Measurements from ENCODE around the gene RASA1. TPM values are rescaled to one million over a fixed set of nuclear protein-coding genes. Genes with fewer than 3 reads are reported as not detected.
A peak's percentile ranks its signal among the peaks of the same experiment; 100 is the strongest.

RASA1 gene
- total RNA-seq (2014; rRNA removed; shearing (Covaris generic)) = 23.3 and 32.0 TPM in 2 replicates

DNA sequence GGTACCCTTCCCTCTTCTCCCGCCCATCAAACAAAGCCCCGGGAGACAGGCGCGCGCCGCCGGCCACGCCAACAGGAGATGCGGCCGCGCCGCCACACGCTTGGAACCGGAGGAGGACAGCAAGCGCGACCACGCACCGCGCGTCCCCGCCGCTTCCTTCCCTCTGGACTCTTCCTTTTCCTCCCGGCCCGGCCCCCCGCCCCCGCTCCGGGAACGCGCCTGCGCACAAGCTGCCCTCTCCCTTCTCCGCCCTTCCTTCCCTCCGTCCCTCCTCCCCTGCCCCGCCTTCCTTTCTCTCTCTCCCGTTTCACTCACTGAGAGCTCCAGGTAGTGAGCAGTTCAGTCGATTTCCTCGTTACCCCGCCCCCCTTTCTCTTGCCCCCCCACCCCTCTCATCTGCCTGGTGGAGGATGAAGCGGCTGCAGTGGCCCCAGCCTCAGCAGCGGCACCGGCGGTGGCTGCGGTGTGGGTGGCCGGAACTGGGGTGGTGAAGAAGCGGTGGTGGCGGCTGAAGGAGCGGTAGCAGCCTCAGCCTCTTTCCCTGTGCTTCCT lies at the start of gene RASA1:
RASA1 (plus strand) TSS at position 310 of the 552 bp plus-strand sequence. CDS start 569 bp downstream, outside the sequence.
- Histone ChIP-seq H3K27me3 (ENCODE audit: control insufficient read depth, insufficient read depth, low read length) (peaks cover 9% of the 10 kb centered on the region; the same call in 1 of the 2 replicates), H3K4me3 (ENCODE audit: insufficient read depth, low read depth, low read length) (peak within 1 kb of the TSS; percentile 93), H3K36me3 (replicated peaks; ENCODE audit: control insufficient read depth, insufficient read depth, low read length) (no peaks in the 10 kb centered on the region)
- DNase-seq = peak; percentile 94

DNA sequence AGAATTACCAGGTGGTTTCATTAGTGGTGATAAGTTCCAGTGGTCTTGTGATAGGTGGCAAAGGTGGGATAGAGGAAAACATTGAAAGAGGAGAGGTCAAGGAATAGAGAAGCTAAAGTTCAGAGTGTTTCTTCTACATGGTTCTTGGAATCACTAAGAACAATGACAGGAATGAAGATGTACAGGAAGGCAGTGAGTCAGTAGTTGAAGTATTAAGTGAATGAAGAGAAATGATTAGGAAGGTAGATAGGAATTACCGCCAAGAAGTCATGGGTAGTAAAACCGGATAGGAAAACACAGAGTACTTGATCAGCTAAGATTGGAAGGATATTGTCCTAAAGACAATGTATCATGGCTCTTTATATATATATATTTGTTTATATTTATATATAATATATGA lies 37.9 kb upstream of the RASA1 start:
- Histone ChIP-seq H3K36me3 (replicated peaks; ENCODE audit: control insufficient read depth, insufficient read depth, low read length) (no peaks in the 10 kb centered on the region), H3K4me3 (ENCODE audit: insufficient read depth, low read depth, low read length) (no peak overlapping the region), H3K27me3 (ENCODE audit: control insufficient read depth, insufficient read depth, low read length) (no peaks in the 10 kb centered on the region)
- no peak for DNase-seq

DNA sequence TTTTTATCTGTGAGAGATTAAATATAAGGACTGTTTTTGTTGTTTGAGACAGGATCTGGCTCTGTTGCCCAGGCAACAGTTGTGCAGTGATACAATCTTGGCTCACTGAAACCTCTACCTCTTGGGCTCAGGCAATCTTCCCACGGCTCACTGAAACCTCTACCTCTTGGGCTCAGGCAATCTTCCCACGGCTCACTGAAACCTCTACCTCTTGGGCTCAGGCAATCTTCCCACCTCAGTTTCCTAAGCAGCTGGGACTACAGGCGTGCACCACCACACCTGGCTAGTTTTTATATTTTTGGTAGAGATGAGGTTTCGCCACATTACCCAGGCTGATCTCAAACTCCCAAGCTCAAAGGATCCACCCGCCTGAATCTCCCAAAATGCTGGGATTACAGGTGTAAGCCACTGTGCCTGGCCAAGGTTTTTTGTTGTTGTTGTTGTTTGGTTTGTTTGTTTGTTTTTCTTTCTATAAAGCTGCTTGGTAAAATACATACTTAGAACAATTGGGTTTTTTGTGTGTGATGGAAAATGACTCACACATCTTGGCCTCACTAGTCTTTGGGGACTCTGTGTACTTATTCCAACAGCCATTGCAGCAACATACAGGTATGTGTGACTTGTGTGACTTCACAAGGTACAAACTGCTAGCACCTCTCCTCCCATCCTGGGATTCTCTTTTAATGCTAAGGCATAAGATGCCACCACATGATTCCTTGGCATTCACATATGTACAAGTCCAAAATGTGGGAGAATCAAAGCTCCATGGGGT lies 36.5 kb upstream of the RASA1 start:
- DNase-seq = no peak
- no peaks in the 10 kb centered on the region for H3K27me3 ChIP-seq (ENCODE audit: control insufficient read depth, insufficient read depth, low read length)
- H3K36me3 ChIP-seq (replicated peaks; ENCODE audit: control insufficient read depth, insufficient read depth, low read length) = no peaks in the 10 kb centered on the region
- no peak overlapping the region for H3K4me3 ChIP-seq (ENCODE audit: insufficient read depth, low read depth, low read length)

DNA sequence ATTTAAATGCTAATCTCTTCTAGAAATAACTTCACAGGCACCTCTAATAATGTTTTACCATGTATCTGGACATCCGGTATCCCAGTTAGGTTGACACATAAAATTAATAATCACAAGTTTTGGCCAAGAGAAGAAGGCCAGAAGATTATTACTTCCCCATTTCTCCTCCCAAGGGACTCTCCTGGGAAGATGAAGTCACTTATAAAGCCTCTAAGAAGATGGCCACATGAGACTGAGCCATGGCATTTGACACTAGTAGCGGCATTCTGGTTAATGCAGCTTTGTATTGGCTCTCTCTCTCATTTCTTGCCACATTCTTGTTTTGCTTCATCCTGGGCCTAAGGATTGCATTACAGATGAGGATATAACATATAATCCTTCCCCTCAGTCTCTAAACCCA lies 34.5 kb upstream of the RASA1 start:
- H3K4me3 ChIP-seq (ENCODE audit: insufficient read depth, low read depth, low read length) = no peak overlapping the region
- DNase-seq = no peak
- no peaks in the 10 kb centered on the region for H3K27me3 ChIP-seq (ENCODE audit: control insufficient read depth, insufficient read depth, low read length)
- no peaks in the 10 kb centered on the region for H3K36me3 ChIP-seq (replicated peaks; ENCODE audit: control insufficient read depth, insufficient read depth, low read length)

DNA sequence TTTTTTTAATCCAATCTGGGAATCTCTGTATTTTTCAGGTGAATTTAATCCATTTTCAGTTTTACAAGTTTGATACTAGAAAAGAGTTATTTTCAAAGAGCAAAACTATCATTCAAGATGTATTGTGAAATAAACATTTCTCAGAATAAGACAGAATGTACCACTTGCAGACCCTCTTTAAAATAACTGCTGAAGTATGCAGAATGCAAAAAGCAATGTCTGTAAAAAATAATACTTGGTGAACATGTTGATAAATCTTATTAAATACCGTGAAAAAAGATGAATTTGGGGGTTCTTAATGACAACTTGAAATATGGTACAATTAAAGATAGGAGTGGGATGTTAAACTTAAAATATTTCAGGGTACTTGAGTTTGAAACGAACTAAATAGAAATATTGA lies 26.1 kb upstream of the RASA1 start:
- H3K27me3 ChIP-seq (ENCODE audit: control insufficient read depth, insufficient read depth, low read length) = no peaks in the 10 kb centered on the region
- DNase-seq = no peak
- no peaks in the 10 kb centered on the region for H3K36me3 ChIP-seq (replicated peaks; ENCODE audit: control insufficient read depth, insufficient read depth, low read length)
- no peak overlapping the region for H3K4me3 ChIP-seq (ENCODE audit: insufficient read depth, low read depth, low read length)

DNA sequence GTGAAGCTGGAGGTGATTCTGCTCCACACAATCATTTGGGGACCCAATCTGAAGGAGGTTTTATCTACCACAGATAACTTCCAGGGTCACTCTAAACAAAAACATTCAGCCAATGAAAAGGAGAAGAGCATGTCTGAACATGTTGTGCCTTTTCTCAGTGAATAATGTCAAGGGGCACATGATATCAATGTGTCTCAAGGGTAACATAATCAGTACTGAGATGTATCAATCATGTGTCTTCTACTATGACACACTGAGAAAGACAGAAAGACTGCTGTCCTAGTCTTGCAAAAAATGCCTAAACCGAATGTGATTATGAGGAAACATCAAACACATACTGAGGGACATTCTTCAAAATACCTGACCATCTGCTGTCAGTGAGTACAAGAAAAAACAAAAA lies 25.4 kb upstream of the RASA1 start:
- DNase-seq = no peak
- no peaks in the 10 kb centered on the region for H3K36me3 ChIP-seq (replicated peaks; ENCODE audit: control insufficient read depth, insufficient read depth, low read length)
- H3K4me3 ChIP-seq (ENCODE audit: insufficient read depth, low read depth, low read length) = no peak overlapping the region
- H3K27me3 ChIP-seq (ENCODE audit: control insufficient read depth, insufficient read depth, low read length) = no peaks in the 10 kb centered on the region

DNA sequence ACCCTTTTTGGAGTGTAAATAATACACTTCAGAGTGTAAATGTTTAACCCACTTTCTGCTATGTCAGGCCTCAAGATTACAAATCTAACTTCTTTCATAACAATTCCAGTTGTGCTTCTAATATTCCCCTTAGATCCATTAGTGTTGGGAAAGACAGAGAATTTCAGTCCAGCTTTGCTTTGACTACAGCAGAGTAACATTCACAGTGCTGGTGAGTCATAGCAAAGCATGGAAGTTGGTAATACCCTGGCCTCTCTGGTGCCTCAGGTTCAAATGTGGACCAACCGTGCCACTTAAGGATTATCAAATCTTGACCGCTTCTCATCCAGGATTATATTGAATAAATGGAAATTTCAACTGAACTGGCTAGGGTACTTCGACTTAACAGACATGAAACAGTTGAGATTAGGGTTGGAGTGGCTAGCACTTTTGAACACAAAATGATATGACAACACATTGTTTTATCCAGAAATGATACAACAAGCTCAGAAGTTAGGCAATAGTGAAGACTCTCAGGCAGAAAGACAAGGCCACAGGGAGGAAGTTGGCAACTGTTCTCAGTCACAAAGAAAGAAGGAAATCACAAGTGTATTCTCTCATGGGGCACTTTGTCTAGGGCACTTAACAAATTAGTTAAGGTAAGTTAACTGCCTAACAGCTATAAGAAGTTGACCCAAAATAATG lies 24.4 kb upstream of the RASA1 start:
- H3K27me3 ChIP-seq (ENCODE audit: control insufficient read depth, insufficient read depth, low read length) = no peaks in the 10 kb centered on the region
- DNase-seq = no peak
- no peak overlapping the region for H3K4me3 ChIP-seq (ENCODE audit: insufficient read depth, low read depth, low read length)
- H3K36me3 ChIP-seq (replicated peaks; ENCODE audit: control insufficient read depth, insufficient read depth, low read length) = no peaks in the 10 kb centered on the region

DNA sequence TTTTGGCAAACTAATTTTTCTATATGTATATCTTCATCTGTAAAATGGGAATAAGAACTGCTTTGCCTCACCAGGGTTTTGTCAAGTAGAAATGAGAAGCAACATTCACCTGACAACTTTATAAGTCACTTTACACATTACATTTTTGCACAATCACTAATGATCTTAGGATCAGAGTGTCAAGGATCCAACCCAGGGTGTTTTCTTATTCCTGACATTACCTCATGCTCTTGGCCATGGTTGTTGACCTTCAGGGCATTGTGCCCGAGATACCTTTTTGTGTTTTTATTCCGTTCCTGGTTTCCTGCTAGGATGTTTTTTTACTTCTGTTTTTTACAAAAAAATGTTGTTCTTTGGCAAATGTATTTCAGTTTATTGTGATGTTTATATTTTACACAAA lies 22.2 kb upstream of the RASA1 start:
- Histone ChIP-seq H3K36me3 (replicated peaks; ENCODE audit: control insufficient read depth, insufficient read depth, low read length) (no peaks in the 10 kb centered on the region), H3K4me3 (ENCODE audit: insufficient read depth, low read depth, low read length) (no peak overlapping the region), H3K27me3 (ENCODE audit: control insufficient read depth, insufficient read depth, low read length) (no peaks in the 10 kb centered on the region)
- DNase-seq = no peak

DNA sequence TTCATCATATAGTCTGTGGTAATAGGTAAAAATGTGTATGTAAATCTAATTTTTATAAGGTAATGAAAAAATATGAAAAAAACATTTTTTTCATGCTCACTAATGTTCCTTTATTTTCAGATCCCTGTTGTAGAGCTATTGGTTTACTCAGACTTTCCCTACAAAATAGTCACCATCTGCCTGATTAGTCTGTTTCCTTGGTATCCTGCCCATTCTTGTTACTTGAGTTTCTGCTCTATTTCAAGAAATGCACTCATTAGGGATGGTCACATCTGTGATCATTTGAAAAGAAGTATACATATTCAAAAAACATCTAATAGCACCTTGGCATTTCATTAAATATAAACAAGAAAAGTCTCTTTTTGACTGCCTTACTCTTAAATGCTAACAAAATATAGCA lies 21.6 kb upstream of the RASA1 start:
- Histone ChIP-seq H3K27me3 (ENCODE audit: control insufficient read depth, insufficient read depth, low read length) (no peaks in the 10 kb centered on the region), H3K36me3 (replicated peaks; ENCODE audit: control insufficient read depth, insufficient read depth, low read length) (no peaks in the 10 kb centered on the region), H3K4me3 (ENCODE audit: insufficient read depth, low read depth, low read length) (no peak overlapping the region)
- DNase-seq = no peak

DNA sequence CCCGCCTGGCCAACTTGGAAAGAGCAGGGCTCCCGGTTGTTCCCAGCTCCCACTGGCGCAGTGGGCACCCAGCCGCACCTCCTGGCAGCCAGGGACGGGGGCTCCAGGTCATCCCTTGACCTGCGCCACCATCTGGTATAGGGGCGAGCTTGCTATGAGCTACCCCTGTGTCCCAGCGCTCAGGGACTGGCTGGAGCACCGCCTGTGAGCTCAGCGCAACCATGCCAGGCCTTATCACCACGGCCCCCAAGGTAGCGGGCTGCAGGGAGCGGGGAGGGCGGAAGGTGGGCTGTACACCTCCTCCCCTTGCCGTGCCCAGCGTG lies 15.4 kb upstream of the RASA1 start:
- H3K36me3 ChIP-seq (replicated peaks; ENCODE audit: control insufficient read depth, insufficient read depth, low read length) = no peaks in the 10 kb centered on the region
- no peaks in the 10 kb centered on the region for H3K27me3 ChIP-seq (ENCODE audit: control insufficient read depth, insufficient read depth, low read length)
- DNase-seq = peak; percentile 18
- H3K4me3 ChIP-seq (ENCODE audit: insufficient read depth, low read depth, low read length) = no peak overlapping the region

DNA sequence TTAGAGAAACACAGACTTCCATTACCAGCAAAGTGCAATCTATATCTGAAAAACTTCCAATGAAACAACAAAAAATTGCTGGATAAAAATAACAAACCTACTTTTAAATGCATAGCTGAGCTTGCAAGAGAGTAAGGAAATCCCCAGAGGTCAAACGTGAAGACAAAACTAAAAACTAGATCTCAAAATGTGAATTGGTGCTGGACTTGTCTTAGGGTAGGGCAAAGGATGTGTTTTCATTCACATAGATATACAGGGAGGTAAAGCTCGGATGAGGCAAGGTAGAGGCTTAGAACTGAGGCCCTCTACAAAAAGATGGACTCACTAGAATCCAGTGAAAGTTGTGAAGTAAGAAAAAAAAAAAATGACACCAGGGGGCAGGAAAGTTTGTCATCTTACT lies 13.6 kb upstream of the RASA1 start:
- DNase-seq = no peak
- no peak overlapping the region for H3K4me3 ChIP-seq (ENCODE audit: insufficient read depth, low read depth, low read length)

DNA sequence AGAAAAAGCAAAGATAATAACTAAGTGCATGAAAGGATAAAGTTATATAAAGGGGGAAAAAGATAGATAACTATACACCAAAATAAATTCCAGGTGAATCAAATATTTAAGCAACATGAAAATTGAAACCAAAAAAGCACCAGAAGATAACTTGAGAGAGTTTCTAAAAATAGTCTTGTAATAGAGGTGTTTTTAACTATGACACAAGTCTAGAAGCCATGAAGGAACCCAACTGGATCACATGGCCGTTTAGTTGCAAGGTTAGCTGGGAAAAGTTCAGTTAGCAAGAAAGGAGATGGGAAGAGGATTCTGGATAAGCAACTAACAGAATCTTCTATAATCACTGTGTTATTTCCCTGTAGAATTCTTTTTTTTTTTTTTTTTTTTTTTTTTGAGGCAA lies 9.2 kb upstream of the RASA1 start:
- no peak for DNase-seq
- peaks cover 10% of the 10 kb centered on the region; the same call in 1 of the 2 replicates for H3K27me3 ChIP-seq (ENCODE audit: control insufficient read depth, insufficient read depth, low read length)
- no peak overlapping the region for H3K4me3 ChIP-seq (ENCODE audit: insufficient read depth, low read depth, low read length)
- H3K36me3 ChIP-seq (replicated peaks; ENCODE audit: control insufficient read depth, insufficient read depth, low read length) = no peaks in the 10 kb centered on the region

More for the DNA sequence above, 13.6 kb upstream of the RASA1 start:
- Histone ChIP-seq H3K36me3 (replicated peaks; ENCODE audit: control insufficient read depth, insufficient read depth, low read length) (no peaks in the 10 kb centered on the region), H3K27me3 (ENCODE audit: control insufficient read depth, insufficient read depth, low read length) (no peaks in the 10 kb centered on the region)

DNA sequence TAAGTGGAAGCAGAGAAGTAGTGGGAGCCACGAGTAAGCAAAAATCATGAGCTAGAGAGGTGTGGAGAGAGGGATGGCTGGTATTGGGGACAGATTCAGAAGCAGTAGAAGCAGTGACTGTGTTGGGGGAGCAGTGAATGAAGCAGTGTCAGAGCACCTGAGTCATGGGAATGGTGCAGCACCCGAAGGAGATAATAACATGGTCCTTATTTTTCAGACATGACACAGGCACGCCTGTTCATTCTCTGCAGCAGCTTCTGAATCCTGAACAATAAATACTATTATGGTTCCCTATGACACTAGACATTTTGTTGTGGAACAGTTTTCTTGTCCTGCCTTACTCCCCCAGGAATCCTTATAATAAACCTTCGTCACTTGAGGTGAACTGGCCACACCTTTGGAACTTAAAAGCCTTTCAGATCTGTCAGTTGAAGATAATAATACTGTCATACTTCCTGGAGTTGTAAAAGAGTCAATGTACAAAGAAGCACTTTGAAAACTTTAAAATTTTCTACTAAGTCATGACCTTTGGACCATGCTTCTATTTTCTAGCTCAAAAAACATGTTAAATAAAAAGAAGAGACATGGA lies 7.0 kb upstream of the RASA1 start:
- no peak for DNase-seq
- H3K36me3 ChIP-seq (replicated peaks; ENCODE audit: control insufficient read depth, insufficient read depth, low read length) = no peaks in the 10 kb centered on the region
- H3K27me3 ChIP-seq (ENCODE audit: control insufficient read depth, insufficient read depth, low read length) = peaks cover 16% of the 10 kb centered on the region; the same call in 1 of the 2 replicates
- H3K4me3 ChIP-seq (ENCODE audit: insufficient read depth, low read depth, low read length) = no peak overlapping the region

DNA sequence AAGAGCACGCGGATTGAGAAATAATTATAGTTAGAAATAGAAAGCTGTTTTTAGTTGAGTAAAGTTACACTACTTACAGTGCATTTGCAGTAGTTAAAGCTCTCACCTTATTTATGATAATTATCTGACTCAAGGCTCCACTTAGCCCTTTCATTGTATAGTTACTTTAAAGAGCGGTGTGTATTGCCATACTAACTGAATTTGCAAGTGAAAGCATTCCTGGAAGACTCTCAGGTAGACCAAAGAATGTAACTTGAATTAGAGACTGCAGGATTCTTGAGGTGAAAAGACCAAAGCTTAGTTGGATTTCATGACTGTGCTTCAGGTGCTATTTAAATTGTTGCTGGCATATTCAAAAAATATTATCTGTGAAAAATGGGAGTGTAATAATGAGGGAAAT lies 4.2 kb upstream of the RASA1 start:
- Histone ChIP-seq H3K4me3 (ENCODE audit: insufficient read depth, low read depth, low read length) (no peak overlapping the region), H3K36me3 (replicated peaks; ENCODE audit: control insufficient read depth, insufficient read depth, low read length) (no peaks in the 10 kb centered on the region), H3K27me3 (ENCODE audit: control insufficient read depth, insufficient read depth, low read length) (peaks cover 16% of the 10 kb centered on the region; the same call in 1 of the 2 replicates)
- DNase-seq = peak; percentile 25
